Epithelial cell of proximal tubule (primary cell): Measurements from ENCODE around the gene KPTN. TPM values are rescaled to one million over a fixed set of nuclear protein-coding genes. Genes with fewer than 3 reads are reported as not detected.

Experiments used
- DNase-seq: peaks from one replicate; pipeline ENCODE4 v3.0.0-alpha.2; 2011; ENCODE audit warnings: low read depth
- H3K4me3 ChIP-seq: 2 replicates; pipeline ENCODE4 v1.5.1; 2011; ENCODE audit warnings: low read depth, mild to moderate bottlenecking, low read length
- CTCF ChIP-seq: conservative IDR thresholded peaks from 2 replicates; pipeline ENCODE4 v1.5.1; 2012; ENCODE audit warnings: low read depth, mild to moderate bottlenecking, low read length
- total RNA-seq: library from RNA; depleted of rRNA; stranded (reverse); fragments of >200 nt; gene quantifications from 2 replicates; pipeline ENCODE4 v1.2.3, GENCODE V29; 2015

KPTN gene
- total RNA-seq, 1 donor from 2014 or later = 3.2 TPM

DNA sequence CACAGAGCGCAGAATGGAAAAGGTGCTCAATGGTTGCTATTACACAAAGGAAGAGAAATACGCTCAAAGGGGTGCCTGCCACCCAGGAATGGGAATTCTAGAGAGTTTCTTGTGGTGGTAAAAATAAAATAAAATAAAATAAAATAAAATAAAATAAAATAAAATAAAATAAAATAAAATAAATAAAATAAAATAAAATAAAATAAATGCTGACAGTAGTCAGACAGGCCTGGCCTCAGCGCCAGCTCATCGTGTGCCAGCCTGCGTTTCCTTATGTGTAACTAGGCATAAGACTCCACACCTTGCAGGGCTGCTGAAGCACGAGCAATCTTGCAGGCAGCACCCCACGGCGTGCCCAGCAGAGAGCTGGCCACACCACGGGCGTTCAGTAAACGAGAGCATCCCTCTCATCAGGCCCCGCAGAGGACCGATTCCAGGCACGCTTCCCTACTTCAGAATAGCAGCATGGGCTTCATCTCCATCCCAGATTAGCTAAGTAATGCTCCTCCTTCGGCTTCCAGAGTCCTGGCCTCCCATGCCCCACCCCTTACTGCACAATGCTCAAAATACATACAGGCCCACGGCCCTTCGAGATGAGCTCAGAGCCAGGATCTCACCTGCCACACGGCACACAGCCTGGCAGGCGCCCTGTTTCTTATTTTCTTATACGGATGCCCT is 25.3 kb upstream of the KPTN start:
- no peak overlapping the region for H3K4me3 ChIP-seq
- no peak for DNase-seq
- no peak for TF ChIP-seq CTCF

GRCh38 chr19:47508721-47509120 is 24.7 kb upstream of the KPTN start:
- no peak for TF ChIP-seq CTCF
- DNase-seq = no peak
- no peak overlapping the region for H3K4me3 ChIP-seq

GRCh38 chr19:47507924-47508553 is 24.0 kb upstream of the KPTN start:
- H3K4me3 ChIP-seq = no peak overlapping the region
- no peak for DNase-seq
- TF ChIP-seq CTCF = no peak

DNA sequence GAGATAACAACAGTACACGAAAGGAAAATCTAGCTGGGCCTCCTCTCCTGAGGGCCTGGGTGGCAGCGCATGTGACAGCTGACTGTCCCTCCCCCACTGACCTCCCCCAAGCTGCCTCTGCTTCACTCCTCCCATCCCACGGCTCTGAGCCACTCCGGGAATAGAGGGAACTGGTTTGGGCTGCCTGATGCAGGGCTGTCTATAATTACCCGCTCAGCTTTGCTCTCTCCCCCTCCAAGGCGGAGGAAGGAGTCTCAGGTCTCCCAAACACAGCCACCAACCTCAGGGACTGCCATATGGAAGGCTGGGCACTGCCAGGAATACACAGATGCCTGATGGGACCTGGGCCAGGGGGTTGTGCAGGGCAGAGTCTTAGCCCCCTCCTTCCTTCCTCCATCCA is 23.0 kb upstream of the KPTN start:
- H3K4me3 ChIP-seq = no peak overlapping the region
- no peak for TF ChIP-seq CTCF
- DNase-seq = no peak

DNA sequence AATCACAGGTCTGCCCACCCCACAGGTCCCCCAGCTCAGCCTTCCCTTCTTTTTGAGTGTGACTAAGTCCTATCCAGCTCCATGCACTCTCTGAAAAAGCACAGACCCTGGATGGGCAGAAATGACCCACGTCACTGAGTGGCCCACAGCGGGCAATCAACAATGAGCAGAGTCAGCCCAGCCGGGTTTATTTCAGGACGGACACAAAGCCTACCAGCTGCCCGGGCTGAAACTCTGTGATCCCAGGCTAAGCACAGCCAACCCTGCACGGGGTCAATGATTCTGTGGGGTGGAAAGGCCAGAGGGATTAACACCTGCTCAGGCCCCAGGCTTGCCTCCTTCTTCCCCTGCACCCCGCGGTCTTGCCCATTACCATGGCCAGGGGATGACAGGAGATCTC is 22.4 kb upstream of the KPTN start:
- no peak for DNase-seq
- no peak overlapping the region for H3K4me3 ChIP-seq
- TF ChIP-seq CTCF = no peak

GRCh38 chr19:47505506-47505905 is 21.5 kb upstream of the KPTN start:
- no peak overlapping the region for H3K4me3 ChIP-seq
- no peak for TF ChIP-seq CTCF
- no peak for DNase-seq

GRCh38 chr19:47503826-47504150 is 19.8 kb upstream of the KPTN start:
- no peak for DNase-seq
- no peak for TF ChIP-seq CTCF
- no peak overlapping the region for H3K4me3 ChIP-seq
